Keratinocyte (primary cell): ENCODE measurements around the gene GLRB. TPM values are rescaled to one million over a fixed set of nuclear protein-coding genes. Genes with fewer than 3 reads are reported as not detected.

Experiments
- DNase-seq: peaks from one replicate; pipeline ENCODE4 v3.0.0-alpha.2; 2011; ENCODE audit warnings: low read depth, missing footprints, low spot score
- FAIRE-seq: peaks from 2 replicates; lab custom pipeline; 2011; peaks lifted over from hg19 to GRCh38; lab: Jason Lieb, UNC
- H2AFZ ChIP-seq: 2 replicates; pipeline ENCODE4 v1.6.0; 2012; ENCODE audit warnings: low read length, control low read depth, inconsistent platforms; ENCODE audit not compliant: control insufficient read depth
- H3K27ac ChIP-seq: 2 replicates; pipeline ENCODE4 v1.5.1; 2011; ENCODE audit warnings: low read length; ENCODE audit not compliant: control insufficient read depth, insufficient read depth
- H3K27me3 ChIP-seq: 3 replicates; pipeline ENCODE4 v1.6.0; 2011; ENCODE audit warnings: low read length; ENCODE audit not compliant: control insufficient read depth, insufficient read depth; ENCODE audit errors: extremely low read depth
- H3K36me3 ChIP-seq, 2 experiments: 2 replicates in 1 of 2; 3 replicates in 1 of 2; pipeline ENCODE4 v1.5.1; 2011; ENCODE audit warnings: low read length in 2 of 2, mild to moderate bottlenecking in 1 of 2; ENCODE audit not compliant: control insufficient read depth in 2 of 2, insufficient read depth in 2 of 2; ENCODE audit errors: extremely low read depth in 1 of 2
- H3K4me1 ChIP-seq: 3 replicates; pipeline ENCODE4 v1.5.1; 2011; ENCODE audit warnings: low read length; ENCODE audit not compliant: control insufficient read depth, insufficient read depth; ENCODE audit errors: extremely low read depth
- H3K4me2 ChIP-seq: 3 replicates; pipeline ENCODE4 v1.6.0; 2011; ENCODE audit warnings: low read depth, low read length; ENCODE audit not compliant: control insufficient read depth, insufficient read depth; ENCODE audit errors: extremely low read depth
- H3K4me3 ChIP-seq, 3 experiments: fragments of 200-600 bp in 1 of 3; sonication (generic) in 1 of 3; 2 replicates in 2 of 3; 3 replicates in 1 of 3; pipeline ENCODE4 v1.5.1; 2011 to 2016; ENCODE audit warnings: low read length in 3 of 3, mild to moderate bottlenecking in 3 of 3, control low read depth in 2 of 3, inconsistent platforms in 1 of 3, low read depth in 1 of 3, mixed read lengths in 1 of 3, mixed run types in 1 of 3, moderate library complexity in 1 of 3; ENCODE audit not compliant: control insufficient read depth in 2 of 3, insufficient read depth in 2 of 3; ENCODE audit errors: extremely low read depth in 1 of 3
- H3K79me2 ChIP-seq: 2 replicates; pipeline ENCODE4 v1.6.0; 2012; ENCODE audit warnings: low read length; ENCODE audit not compliant: control insufficient read depth, insufficient read depth
- H3K9ac ChIP-seq: 3 replicates; pipeline ENCODE4 v1.6.0; 2011; ENCODE audit warnings: low read length; ENCODE audit not compliant: control insufficient read depth, insufficient read depth; ENCODE audit errors: extremely low read depth
- H3K9me1 ChIP-seq: 3 replicates; pipeline ENCODE4 v1.6.0; 2011; ENCODE audit warnings: low read length; ENCODE audit not compliant: control insufficient read depth, insufficient read depth; ENCODE audit errors: extremely low read depth
- H3K9me3 ChIP-seq: 2 replicates; pipeline ENCODE4 v1.5.1; 2012; ENCODE audit warnings: low read depth, low read length; ENCODE audit not compliant: control insufficient read depth
- H4K20me1 ChIP-seq: 3 replicates; pipeline ENCODE4 v1.6.0; 2011; ENCODE audit warnings: low read length; ENCODE audit not compliant: control insufficient read depth, insufficient read depth; ENCODE audit errors: extremely low read depth
- EZH2 ChIP-seq: IDR thresholded peaks from one replicate; pipeline ENCODE4 v1.6.1; 2012; ENCODE audit warnings: inconsistent platforms, mild to moderate bottlenecking, low read length, moderate library complexity
- dilution Hi-C: fragments of 300-500 bp; cut with MboI; formaldehyde crosslinking; loops from one replicate; pipeline ENCODE4 v1.7.0; 2020; ENCODE audit warnings: low sequenced_read_pairs; ENCODE audit not compliant: extremely low pct_ligation_motif_present
- polyA plus RNA-seq, 5 experiments: library from polyadenylated mRNA; depleted of rRNA in 3 of 5; stranded (reverse) in 3 of 5; stranded (forward) in 1 of 5; unstranded in 1 of 5; fragments of >200 nt; gene quantifications; 1 replicate in 1 of 5; 2 replicates in 3 of 5; 3 replicates in 1 of 5; pipeline versions ENCODE4 v1.2.1 to v1.2.3, GENCODE V29; 2011 to 2012; ENCODE audit warnings: missing spikeins in 2 of 5, low read depth in 1 of 5, low replicate concordance in 1 of 5
- TF ChIP-seq, protein P1 (sequence below), 3 experiments: IDR thresholded peaks in 1 of 3; conservative IDR thresholded peaks in 1 of 3; optimal IDR thresholded peaks in 1 of 3; 2 replicates in 2 of 3; 3 replicates in 1 of 3; pipeline versions ENCODE3 to v1.5.1; 2011; ENCODE audit warnings: low read length in 3 of 3, mild to moderate bottlenecking in 3 of 3, moderate library complexity in 2 of 3, control low read depth in 1 of 3, inconsistent platforms in 1 of 3; ENCODE audit not compliant: insufficient read depth in 2 of 3; ENCODE audit errors: extremely low read depth in 1 of 3

The GLRB gene
- polyA plus RNA-seq, 1 donor (not counting 4 experiments of a cell fraction or from before 2014, with no cell fraction given) = 1.0 TPM

DNA sequence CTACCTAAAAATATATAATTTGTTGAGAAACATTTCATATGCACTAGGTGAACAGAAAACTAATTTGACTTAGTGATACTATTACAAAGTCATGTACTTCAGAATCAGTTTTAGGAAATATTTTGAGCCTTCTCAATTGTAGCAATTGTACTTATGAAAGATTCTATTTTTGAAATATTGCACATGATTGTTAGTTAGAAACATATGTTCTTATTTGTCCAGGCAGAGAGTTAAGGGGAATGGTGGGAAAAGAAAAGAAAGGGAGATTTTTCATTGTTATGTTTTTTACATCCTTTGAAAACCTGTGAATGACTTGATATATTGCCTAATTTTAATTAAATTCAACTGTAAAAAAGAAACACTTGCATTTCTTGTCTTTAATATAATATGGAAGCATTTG is 66.0 kb downstream of the GLRB start:
- Histone ChIP-seq H3K9me1 (no peaks in the 10 kb centered on the region), H3K27ac (no peak overlapping the region), H3K9me3 (no peaks in the 10 kb centered on the region), H3K9ac (no peak overlapping the region), H3K79me2 (no peaks in the 10 kb centered on the region), H4K20me1 (no peaks in the 10 kb centered on the region), H3K36me3 (no peaks in the 10 kb centered on the region), H3K27me3 (no peaks in the 10 kb centered on the region), H2AFZ (no peak overlapping the region), H3K4me1 (no peaks in the 10 kb centered on the region), H3K4me3 (no peak overlapping the region), H3K4me2 (no peak overlapping the region)
- no peak for TF ChIP-seq EZH2
- TF ChIP-seq, protein P1, sequence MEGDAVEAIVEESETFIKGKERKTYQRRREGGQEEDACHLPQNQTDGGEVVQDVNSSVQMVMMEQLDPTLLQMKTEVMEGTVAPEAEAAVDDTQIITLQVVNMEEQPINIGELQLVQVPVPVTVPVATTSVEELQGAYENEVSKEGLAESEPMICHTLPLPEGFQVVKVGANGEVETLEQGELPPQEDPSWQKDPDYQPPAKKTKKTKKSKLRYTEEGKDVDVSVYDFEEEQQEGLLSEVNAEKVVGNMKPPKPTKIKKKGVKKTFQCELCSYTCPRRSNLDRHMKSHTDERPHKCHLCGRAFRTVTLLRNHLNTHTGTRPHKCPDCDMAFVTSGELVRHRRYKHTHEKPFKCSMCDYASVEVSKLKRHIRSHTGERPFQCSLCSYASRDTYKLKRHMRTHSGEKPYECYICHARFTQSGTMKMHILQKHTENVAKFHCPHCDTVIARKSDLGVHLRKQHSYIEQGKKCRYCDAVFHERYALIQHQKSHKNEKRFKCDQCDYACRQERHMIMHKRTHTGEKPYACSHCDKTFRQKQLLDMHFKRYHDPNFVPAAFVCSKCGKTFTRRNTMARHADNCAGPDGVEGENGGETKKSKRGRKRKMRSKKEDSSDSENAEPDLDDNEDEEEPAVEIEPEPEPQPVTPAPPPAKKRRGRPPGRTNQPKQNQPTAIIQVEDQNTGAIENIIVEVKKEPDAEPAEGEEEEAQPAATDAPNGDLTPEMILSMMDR (optimal IDR thresholded peaks at IDR 0.05 in 1 of 3, IDR thresholded peaks at IDR 0.05 in 1 of 3, conservative IDR thresholded peaks at IDR 0.05 in 1 of 3; ENCODE audit: extremely low read depth in 1 of 3, insufficient read depth in 2 of 3, low read length in 3 of 3) = no peak
- DNase-seq (no peak), FAIRE-seq (no peak)
- dilution Hi-C loops = no loop called here

DNA sequence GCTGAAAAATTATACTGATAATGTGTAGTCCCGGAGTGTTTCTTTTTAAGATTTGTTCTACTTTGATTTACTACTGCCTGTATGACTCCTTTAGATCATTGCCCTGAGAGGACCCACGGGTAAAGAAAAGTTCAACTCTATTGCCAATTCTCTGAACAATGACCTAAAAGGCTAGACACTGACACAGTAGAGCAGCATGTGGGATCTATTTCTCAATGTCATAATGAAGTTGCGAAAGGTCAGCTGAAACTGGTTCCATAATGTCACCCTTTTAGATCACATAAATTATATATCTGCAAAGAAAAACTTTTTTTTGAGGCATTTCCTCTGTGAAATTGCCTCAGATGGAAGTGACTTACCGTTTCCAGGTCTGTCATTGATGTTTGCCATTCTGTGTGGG is 67.4 kb downstream of the GLRB start:
- Histone ChIP-seq H3K9me1 (no peaks in the 10 kb centered on the region), H3K4me3 (no peak overlapping the region), H3K79me2 (no peaks in the 10 kb centered on the region), H3K9ac (no peak overlapping the region), H4K20me1 (no peaks in the 10 kb centered on the region), H3K27me3 (no peaks in the 10 kb centered on the region), H2AFZ (no peak overlapping the region), H3K9me3 (no peaks in the 10 kb centered on the region), H3K4me2 (no peak overlapping the region), H3K36me3 (no peaks in the 10 kb centered on the region), H3K4me1 (no peaks in the 10 kb centered on the region), H3K27ac (no peak overlapping the region)
- dilution Hi-C loops = no loop called here
- no peak for DNase-seq
- no peak for FAIRE-seq
- TF ChIP-seq EZH2 = no peak
- TF ChIP-seq, protein P1 (optimal IDR thresholded peaks at IDR 0.05 in 1 of 3, IDR thresholded peaks at IDR 0.05 in 1 of 3, conservative IDR thresholded peaks at IDR 0.05 in 1 of 3; ENCODE audit: extremely low read depth in 1 of 3, insufficient read depth in 2 of 3, low read length in 3 of 3) = no peak
